K562 (cell line): ENCODE results near the gene SLC5A4. TPM values are rescaled to one million over a fixed set of nuclear protein-coding genes. Genes with fewer than 3 reads are reported as not detected.

Experiments
- ATAC-seq: fragments of 200-7000 bp; cut with Tn5 transposase; 3 replicates; pipeline ENCODE4 v1.9.1; 2020; ENCODE audit warnings: moderate library complexity
- BruUV-seq: library from RNA; stranded (reverse); fragments of 400-500 nt; replicated peaks from 2 replicates; lab custom pipeline; 2021; lab: Mats Ljungman, UMichigan
- CTCF ChIA-PET: fragments of 300-600 bp; formaldehyde crosslinking; extraction: SDS; loops from one replicate; lab custom pipeline; 2021; ENCODE audit warnings: low intra/inter-chr PET ratio; lab: Yijun Ruan, JAX
- POLR2A ChIA-PET: fragments of 300-600, 350-650 bp; sonication (Branson Sonifier 250); formaldehyde crosslinking; extraction: SDS; loops from one replicate; lab custom pipeline; 2021; ENCODE audit warnings: antibody characterized with exemption, inconsistent platforms; lab: Yijun Ruan, JAX
- DNase-seq, 4 experiments: peaks; one replicate each; pipeline versions ENCODE4 v3.0.0 to v3.0.0-alpha.2; 2011 to 2018; ENCODE audit warnings: low spot score in 3 of 4, mixed read lengths in 3 of 4; ENCODE audit errors: extremely low read depth in 1 of 4
- FAIRE-seq: peaks from 2 replicates; lab custom pipeline; 2011; peaks lifted over from hg19 to GRCh38; lab: Jason Lieb, UNC
- H2AFZ ChIP-seq: 2 replicates; pipeline ENCODE4 v1.6.0; 2011; ENCODE audit warnings: low read depth, low read length, control low read depth, inconsistent platforms
- H3K27ac ChIP-seq: fragments of 200-600 bp; 3 replicates; pipeline ENCODE4 v1.8.0; 2011; ENCODE audit warnings: low read depth, mild to moderate bottlenecking, control low read depth, inconsistent platforms, low read length, moderate library complexity, mixed read lengths; ENCODE audit errors: extremely low read depth
- H3K27me3 ChIP-seq, 2 experiments: fragments of 300-600 bp in 1 of 2; 2 replicates in 1 of 2; 3 replicates in 1 of 2; pipeline versions ENCODE4 v1.6.0 to v1.8.0; 2011; ENCODE audit warnings: inconsistent platforms in 2 of 2, low read length in 2 of 2, mild to moderate bottlenecking in 1 of 2, mixed read lengths in 1 of 2, moderate library complexity in 1 of 2; ENCODE audit not compliant: control insufficient read depth in 2 of 2, insufficient read depth in 2 of 2
- H3K36me3 ChIP-seq: fragments of 300-600 bp; 3 replicates; pipeline ENCODE4 v1.8.0; 2011; ENCODE audit warnings: mild to moderate bottlenecking, low read length, inconsistent platforms; ENCODE audit not compliant: control insufficient read depth, insufficient read depth
- H3K4me1 ChIP-seq, 2 experiments: fragments of 200-600 bp in 1 of 2; replicated peaks in 1 of 2; 2 replicates in 1 of 2; 3 replicates in 1 of 2; pipeline versions ENCODE4 v1.5.1 to v1.8.0; 2011; ENCODE audit warnings: inconsistent platforms in 2 of 2, low read length in 2 of 2, mild to moderate bottlenecking in 1 of 2, mixed read lengths in 1 of 2, moderate library complexity in 1 of 2; ENCODE audit not compliant: control insufficient read depth in 2 of 2, insufficient read depth in 2 of 2
- H3K4me2 ChIP-seq: 2 replicates; pipeline ENCODE4 v1.6.1; 2011; ENCODE audit warnings: low read length, control low read depth, inconsistent platforms, mixed read lengths; ENCODE audit not compliant: insufficient read depth
- H3K4me3 ChIP-seq: fragments of 200-600 bp; sonication (generic), shearing (Covaris generic); 2 replicates; pipeline ENCODE4 v1.5.1; 2016; ENCODE audit warnings: control low read depth, inconsistent platforms
- H3K79me2 ChIP-seq: fragments of 200-600 bp; 3 replicates; pipeline ENCODE4 v1.8.0; 2011; ENCODE audit warnings: low read length, inconsistent platforms; ENCODE audit not compliant: control insufficient read depth, insufficient read depth
- H3K9ac ChIP-seq, 2 experiments: 2 replicates each; pipeline versions ENCODE4 v1.6.0 to v1.6.1; 2011; ENCODE audit warnings: low read depth in 2 of 2, low read length in 2 of 2, control low read depth in 1 of 2, inconsistent platforms in 1 of 2, mild to moderate bottlenecking in 1 of 2, mixed read lengths in 1 of 2; ENCODE audit not compliant: insufficient read depth in 1 of 2
- H3K9me1 ChIP-seq: one replicate; pipeline ENCODE4 v1.6.0; 2011; ENCODE audit warnings: inconsistent platforms, mild to moderate bottlenecking, low read length, moderate library complexity; ENCODE audit not compliant: control insufficient read depth, insufficient read depth
- H3K9me3 ChIP-seq: replicated peaks from 2 replicates; pipeline ENCODE4 v1.5.1; 2011; ENCODE audit warnings: low read depth, low read length, inconsistent platforms; ENCODE audit not compliant: control insufficient read depth, insufficient read depth
- H4K20me1 ChIP-seq: replicated peaks from 2 replicates; pipeline ENCODE4 v1.6.1; 2011; ENCODE audit warnings: low read length, inconsistent platforms, mixed read lengths; ENCODE audit not compliant: control insufficient read depth, insufficient read depth
- CREB1 ChIP-seq, 2 experiments: sonication (generic) in 1 of 2; formaldehyde crosslinking in 1 of 2; IDR thresholded peaks; 2 replicates each; pipeline versions ENCODE4 v1.6.1 to v1.8.0; 2012 to 2022; ENCODE audit warnings: inconsistent platforms in 1 of 2, mild to moderate bottlenecking in 1 of 2, missing genetic modification reagents in 1 of 2, moderate library complexity in 1 of 2
- GTF2F1 ChIP-seq: IDR thresholded peaks from 2 replicates; pipeline ENCODE4 v1.6.1; 2011; ENCODE audit warnings: low read depth, low read length, improper control_type of control experiment
- MEF2A ChIP-seq: IDR thresholded peaks from 2 replicates; pipeline ENCODE4 v1.6.1; 2011; ENCODE audit warnings: low read depth, mild to moderate bottlenecking, low read length, moderate library complexity; ENCODE audit not compliant: control insufficient read depth
- SMAD3 ChIP-seq: fragments of 450-650 bp; formaldehyde crosslinking; conservative IDR thresholded peaks from 2 replicates; pipeline ENCODE4 v1.4.0; 2020; ENCODE audit warnings: mild to moderate bottlenecking
- STAT5A ChIP-seq: IDR thresholded peaks from 2 replicates; pipeline ENCODE4 v1.6.1; 2012; ENCODE audit warnings: low read length, inconsistent platforms, borderline replicate concordance
- ZBTB5 ChIP-seq: fragments of 450-650 bp; IDR thresholded peaks from 2 replicates; pipeline ENCODE4 v1.6.1; 2017; ENCODE audit warnings: antibody characterized with exemption
- ZNF696 ChIP-seq: fragments of 250-450 bp; sonication (Bioruptor Pico); conservative IDR thresholded peaks from 2 replicates; pipeline ENCODE4 v1.4.0; 2020; ENCODE audit warnings: mild to moderate bottlenecking, moderate library complexity
- WGBS: fragments of 100-300 bp; shearing (Covaris generic); methylation state at CpG from one replicate; pipeline ENCODE4 v1.1.6; 2016; ENCODE audit warnings: low coverage, mixed read lengths; ENCODE audit not compliant: insufficient coverage; ENCODE audit errors: missing lambda C conversion rate; 5-methylcytosine and 5-hydroxymethylcytosine counted together
- in situ Hi-C: fragments of 300-500 bp; cut with MboI; formaldehyde crosslinking; loops from 4 replicates; pipeline ENCODE4 v1.15.0; 2018; ENCODE audit warnings: inconsistent platforms, mixed read lengths
- intact Hi-C: fragments of 100-400 bp; cut with micrococcal nuclease; formaldehyde crosslinking; loops from 2 replicates; pipeline ENCODE4 v1.14.2; 2022
- polyA plus RNA-seq, 8 experiments: library from polyadenylated mRNA; depleted of rRNA in 4 of 8; stranded (reverse) in 5 of 8; unstranded in 3 of 8; fragments of >200 nt; fragmentation: Nextera tagmentation in 2 of 8; fragmentation: Illumina TruSeq in 1 of 8; extraction: Ambion mirVana in 2 of 8; extraction: Trizol in 1 of 8; gene quantifications; 2 replicates each; pipeline versions ENCODE4 v1.2.1 to v1.2.3, GENCODE V29; 2011 to 2014; ENCODE audit warnings: inconsistent platforms in 1 of 8, missing spikeins in 1 of 8
- total RNA-seq, 7 experiments: library from RNA; depleted of rRNA in 6 of 7; stranded (reverse); fragments of >200 nt in 6 of 7; fragmentation: Illumina TruSeq in 2 of 7; extraction: Trizol in 2 of 7; gene quantifications; 2 replicates each; pipeline versions ENCODE4 v1.2.1 to v1.2.3, GENCODE V29; 2011 to 2021; ENCODE audit warnings: low replicate concordance in 1 of 7
- TF ChIP-seq, protein P1 (sequence below): fragments of 250-450 bp; sonication (Bioruptor Pico); IDR thresholded peaks from 2 replicates; pipeline ENCODE4 v1.5.0; 2021; ENCODE audit warnings: mild to moderate bottlenecking, moderate library complexity

Gene SLC5A4
- total and polyA plus RNA-seq, 9 of the 15 experiments (the other 6 are each of a cell fraction or from before 2014, with no cell fraction given): not detected

GRCh38 chr22:32267011-32267410 is 11.9 kb upstream of the SLC5A4 start:
- ATAC-seq: no peak
- no TSS peak for BruUV-seq
- no peak overlapping the region for H3K9ac ChIP-seq
- ChIA-PET CTCF (interaction anchor here (1.8 kb wide), 1 partner anchor 290 kb away, joined by 9 read pairs; no protein-coding TSS in a partner anchor), POLR2A (no interaction called here)
- H3K9me1 ChIP-seq: no peaks in the 10 kb centered on the region
- H3K4me3 ChIP-seq: no peak overlapping the region
- no peak for DNase-seq
- H3K27me3 ChIP-seq: peaks cover 14 to 30% of the 10 kb centered on the region in 2 experiments; a peak in 4 of 5 replicates
- no peaks in the 10 kb centered on the region for H3K79me2 ChIP-seq
- 0% methylated on average over 3 of the region's 3 CpGs for WGBS
- no peaks in the 10 kb centered on the region for H4K20me1 ChIP-seq
- H3K9me3 ChIP-seq: no peaks in the 10 kb centered on the region
- no peaks in the 10 kb centered on the region; a peak in 1 of 5 replicates for H3K4me1 ChIP-seq
- H2AFZ ChIP-seq: no peak overlapping the region
- in situ Hi-C loops: loop anchor here (5.0 kb wide), 1 partner anchor 290 kb away; no protein-coding TSS in a partner anchor
- no peak for TF ChIP-seq STAT5A
- TF ChIP-seq MEF2A: no peak
- TF ChIP-seq GTF2F1: no peak
- no peak for TF ChIP-seq ZNF696 (CRISPR knock-in tag)
- no peak for TF ChIP-seq ZBTB5
- TF ChIP-seq, protein P1, sequence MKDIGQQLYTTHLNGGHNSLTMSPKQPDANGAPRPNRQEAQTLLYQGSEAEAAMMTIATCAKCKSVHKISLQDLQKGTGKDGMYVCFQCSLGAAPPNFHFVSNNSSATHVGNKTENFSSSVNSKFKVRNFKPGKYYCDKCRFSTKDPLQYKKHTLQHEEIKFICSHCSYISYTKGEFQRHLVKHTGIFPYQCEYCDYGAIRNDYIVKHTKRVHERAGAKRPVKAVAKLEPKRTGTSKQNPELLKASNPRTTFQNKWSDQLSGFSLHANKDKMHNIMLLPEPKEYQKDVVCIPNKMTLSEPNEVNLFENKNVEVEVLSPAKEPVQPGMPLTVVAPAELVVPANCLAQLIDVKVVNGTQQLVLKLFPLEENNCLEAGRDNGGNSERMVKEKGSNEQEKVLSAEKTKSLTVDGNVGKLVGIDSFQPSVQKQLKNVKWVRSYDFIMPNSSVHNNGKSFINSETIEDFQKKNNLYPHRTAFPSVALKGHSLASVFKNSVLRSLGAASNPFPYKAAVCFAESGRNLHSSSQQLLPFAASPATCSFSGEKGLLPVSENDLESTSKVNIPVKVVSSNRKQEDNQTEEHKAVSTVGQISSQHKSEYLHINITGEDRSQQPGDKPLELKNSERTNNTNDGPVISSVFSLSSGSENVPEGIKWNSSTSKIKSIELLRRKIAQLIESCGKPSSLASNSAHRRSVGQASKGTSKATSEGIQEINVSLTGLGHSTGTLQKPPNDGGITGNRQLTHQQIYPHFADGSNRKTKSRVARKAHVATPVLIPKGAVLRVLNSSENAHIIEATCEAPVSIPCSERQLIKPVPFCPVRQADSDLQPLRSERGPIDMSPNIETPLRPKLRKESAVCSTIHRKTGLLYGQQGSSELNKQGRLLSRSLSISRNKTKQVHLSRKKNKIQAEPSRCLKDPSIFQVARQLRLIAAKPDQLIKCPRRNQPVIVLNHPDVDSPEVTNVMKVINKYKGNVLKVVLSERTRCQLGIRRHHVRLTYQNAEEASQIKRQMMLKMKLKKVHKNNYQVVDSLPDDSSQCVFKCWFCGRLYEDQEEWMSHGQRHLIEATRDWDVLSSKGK (CRISPR knock-in tag): no peak
- TF ChIP-seq CREB1 (IDR thresholded peaks at IDR 0.05): no peak
- TF ChIP-seq CREB1 (CRISPR knock-in tag; IDR thresholded peaks at IDR 0.05): no peak
- TF ChIP-seq SMAD3 (CRISPR knock-in tag): no peak
- no peaks in the 10 kb centered on the region for H3K36me3 ChIP-seq
- intact Hi-C loops: loop anchor here (5.0 kb wide), 1 partner anchor 290 kb away; no protein-coding TSS in a partner anchor
- FAIRE-seq: no peak
- H3K27ac ChIP-seq: no peak overlapping the region
- no peak overlapping the region for H3K4me2 ChIP-seq
